ENCODE measurements around the gene PRLHR. TPM values are rescaled to one million over a fixed set of nuclear protein-coding genes. Genes with fewer than 3 reads are reported as not detected.
"Not testable (repeated sequence)": the region's sequence is repeated elsewhere in the genome, so short reads cannot be mapped to it uniquely, and the experiment has no call there.

The PRLHR gene
- polyA plus RNA-seq, 1 of the 3 experiments (the other 2 are of a cell fraction): not detected

GRCh38 chr10:118621304-118621942, 26.0 kb upstream of the PRLHR start:
- Histone ChIP-seq H3K79me2 (ENCODE audit: insufficient read depth) (no peaks in the 10 kb centered on the region), H3F3A (replicated peaks; ENCODE audit: insufficient read depth) (no peaks in the 10 kb centered on the region), H3K9me3 (no peaks in the 10 kb centered on the region), H3K27me3 (ENCODE audit: insufficient read depth) (no peaks in the 10 kb centered on the region; the same call in 1 of the 2 replicates), H3K9me2 (no peaks in the 10 kb centered on the region), H3K9ac (no peak overlapping the region), H3K27ac (ENCODE audit: low read depth in 2 of 2, low read length in 1 of 2) (no peak overlapping the region), H2AFZ (ENCODE audit: low read depth) (no peak overlapping the region), H3K4me3 (ENCODE audit: low read depth in 2 of 2, low read length in 1 of 2) (no peak overlapping the region), H4K20me1 (ENCODE audit: insufficient read depth) (no peaks in the 10 kb centered on the region), H3K4me1 (ENCODE audit: control insufficient read depth in 1 of 2, insufficient read depth in 2 of 2, low read depth in 1 of 2, low read length in 1 of 2) (peaks cover 0 to 6% of the 10 kb centered on the region in 2 experiments; a peak in 1 of 4 replicates), H3K4me2 (no peak overlapping the region), H3K36me3 (replicated peaks in 1 of 2; ENCODE audit: control insufficient read depth in 1 of 2, insufficient read depth in 2 of 2, low read length in 1 of 2) (no peaks in the 10 kb centered on the region)
- peak; percentile 33 for DNase-seq
- ChIA-PET POLR2A (interaction anchor here (1.1 kb wide), 1 partner anchor 47 kb away, joined by 3 read pairs; no protein-coding TSS in a partner anchor), CTCF (interaction anchor here (1.1 to 1.4 kb wide), 2 partner anchors 53 to 99 kb away, joined by 3 to 5 read pairs; no protein-coding TSS in a partner anchor)
- 35% methylated on average over 7 of the region's 7 CpGs for WGBS (ENCODE audit: low lambda C conversion rate)
- TF ChIP-seq TAF1 (IDR thresholded peaks at IDR 0.05; ENCODE audit: borderline replicate concordance, low read depth, low read length) (no peak), REST (IDR thresholded peaks at IDR 0.05; ENCODE audit: low read depth, low read length) (no peak), POLR2AphosphoS5 (IDR thresholded peaks at IDR 0.05; ENCODE audit: low read depth, low read length) (no peak), FOXJ3 (CRISPR knock-in tag; IDR thresholded peaks at IDR 0.05) (no peak), CHD2 (IDR thresholded peaks at IDR 0.05; ENCODE audit: low read length, partially characterized antibody) (no peak)
- TF ChIP-seq, protein P1, sequence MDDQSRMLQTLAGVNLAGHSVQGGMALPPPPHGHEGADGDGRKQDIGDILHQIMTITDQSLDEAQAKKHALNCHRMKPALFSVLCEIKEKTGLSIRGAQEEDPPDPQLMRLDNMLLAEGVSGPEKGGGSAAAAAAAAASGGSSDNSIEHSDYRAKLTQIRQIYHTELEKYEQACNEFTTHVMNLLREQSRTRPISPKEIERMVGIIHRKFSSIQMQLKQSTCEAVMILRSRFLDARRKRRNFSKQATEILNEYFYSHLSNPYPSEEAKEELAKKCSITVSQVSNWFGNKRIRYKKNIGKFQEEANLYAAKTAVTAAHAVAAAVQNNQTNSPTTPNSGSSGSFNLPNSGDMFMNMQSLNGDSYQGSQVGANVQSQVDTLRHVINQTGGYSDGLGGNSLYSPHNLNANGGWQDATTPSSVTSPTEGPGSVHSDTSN (IDR thresholded peaks at IDR 0.05): no peak

DNA sequence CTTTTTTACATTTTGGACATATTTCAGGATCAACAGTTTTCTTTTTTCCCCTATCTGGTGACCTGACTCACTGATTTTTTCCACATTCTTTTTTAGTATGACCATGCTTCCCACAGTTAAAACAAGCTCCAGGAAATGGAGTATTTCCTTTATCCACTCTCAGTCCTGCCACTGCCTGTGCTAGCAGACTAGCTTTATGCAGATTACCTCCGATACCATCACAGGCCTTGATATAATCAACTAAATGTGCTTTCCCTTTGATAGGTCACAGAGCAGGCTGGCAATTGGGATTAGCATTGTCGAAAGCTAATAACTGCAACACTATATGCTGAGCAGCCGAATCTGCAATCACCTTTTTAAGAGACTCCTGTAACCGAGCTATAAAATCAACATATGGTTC, 18.4 kb upstream of the PRLHR start:
- H3K9me2 ChIP-seq; H3K4me2 ChIP-seq; H3K9me3 ChIP-seq; H3K36me3 ChIP-seq (replicated peaks in 1 of 2; ENCODE audit: control insufficient read depth in 1 of 2, insufficient read depth in 2 of 2, low read length in 1 of 2); H2AFZ ChIP-seq (ENCODE audit: low read depth); H3K9ac ChIP-seq; H3K27me3 ChIP-seq (ENCODE audit: insufficient read depth); DNase-seq; H3K4me3 ChIP-seq (ENCODE audit: low read depth in 2 of 2, low read length in 1 of 2); H3K79me2 ChIP-seq (ENCODE audit: insufficient read depth); H3F3A ChIP-seq (replicated peaks; ENCODE audit: insufficient read depth); H4K20me1 ChIP-seq (ENCODE audit: insufficient read depth): not testable (repeated sequence)
- Histone ChIP-seq H3K27ac (ENCODE audit: low read depth in 2 of 2, low read length in 1 of 2) (peak overlapping the region in 1 of 2 experiments; percentile 65; a peak in 2 of 4 replicates), H3K4me1 (ENCODE audit: control insufficient read depth in 1 of 2, insufficient read depth in 2 of 2, low read depth in 1 of 2, low read length in 1 of 2) (peaks cover 0 to 40% of the 10 kb centered on the region in 2 experiments; a peak in 2 of 4 replicates)
- ChIA-PET CTCF (interaction anchor here (1.3 to 7.2 kb wide), 6 partner anchors 16 to 120 kb away, joined by 4 to 51 read pairs (median 14); partner anchors contain the start of gene PRLHR), POLR2A (interaction anchor here (0.6 to 2.0 kb wide), 4 partner anchors 18 to 370 kb away, joined by 3 to 8 read pairs (median 4); no protein-coding TSS in a partner anchor)
- TF ChIP-seq RCOR1 (IDR thresholded peaks at IDR 0.05; ENCODE audit: low read length): 0 out of 2 replicates have a peak, but pooled peaks have one; percentile 42
- TF ChIP-seq GATA2 (CRISPR knock-in tag; IDR thresholded peaks at IDR 0.05): peak; percentile 97
- peak in 1 of 2 experiments; percentile 55; a peak in 1 of 4 replicates for TF ChIP-seq EP300 (IDR thresholded peaks at IDR 0.05; ENCODE audit: borderline replicate concordance in 1 of 2, low read depth in 1 of 2, low read length in 1 of 2)
- WGBS (ENCODE audit: low lambda C conversion rate): 9% methylated on average over 4 of the region's 4 CpGs
